Heart left ventricle (tissue), 16 donors: Measurements from ENCODE around the gene PKP1. TPM values are rescaled to one million over a fixed set of nuclear protein-coding genes. Genes with fewer than 3 reads are reported as not detected.

Experiments
- ATAC-seq, 4 donors: fragments of 200-7000 bp; cut with Tn5 transposase; one replicate each; pipeline ENCODE4 v1.9.1; 2020 to 2022; ENCODE audit warnings: moderate library complexity in 4 of 4, mild to moderate bottlenecking in 3 of 4, moderate number of reproducible peaks in 1 of 4
- DNase-seq, 5 donors: peaks; one replicate each; pipeline ENCODE4 v3.0.0-alpha.2; 2020
- H3K27ac ChIP-seq, 12 donors: fragments of 200-600 bp; sonication (generic) in 4 of 12; one replicate each; pipeline versions ENCODE4 v1.5.0 to v1.8.0; 2016 to 2022; ENCODE audit warnings: mild to moderate bottlenecking in 2 of 12
- H3K27me3 ChIP-seq, 9 donors: fragments of 200-600 bp; sonication (generic) in 2 of 9; one replicate each; pipeline versions ENCODE4 v1.5.1 to v1.8.0; 2016 to 2022; ENCODE audit warnings: mild to moderate bottlenecking in 3 of 9
- H3K36me3 ChIP-seq, 9 donors: fragments of 200-600 bp; sonication (generic) in 2 of 9; one replicate each; pipeline versions ENCODE4 v1.5.0 to v1.8.0; 2018 to 2022; ENCODE audit warnings: mild to moderate bottlenecking in 2 of 9
- H3K4me1 ChIP-seq, 12 donors: fragments of 200-600 bp; sonication (generic) in 4 of 12; one replicate each; pipeline versions ENCODE4 v1.5.0 to v1.8.0; 2016 to 2022; ENCODE audit warnings: mild to moderate bottlenecking in 3 of 12
- H3K4me3 ChIP-seq, 12 donors: fragments of 200-600 bp; sonication (generic) in 4 of 12; one replicate each; pipeline versions ENCODE4 v1.5.0 to v1.8.0; 2017 to 2022; ENCODE audit warnings: mild to moderate bottlenecking in 9 of 12, moderate library complexity in 4 of 12
- H3K9me3 ChIP-seq, 12 donors: fragments of 200-600 bp; sonication (generic) in 4 of 12; one replicate each; pipeline versions ENCODE4 v1.5.0 to v1.8.0; 2016 to 2022; ENCODE audit warnings: mild to moderate bottlenecking in 1 of 12
- POLR2A ChIP-seq, 2 donors: fragments of 450-650 bp; IDR thresholded peaks; one replicate each; pipeline ENCODE4 v1.6.1; 2017; ENCODE audit warnings: antibody characterized with exemption in 2 of 2, mild to moderate bottlenecking in 2 of 2, moderate library complexity in 2 of 2
- WGBS, 4 donors: extraction: QIAGEN DNeasy Blood & Tissue Kit in 2 of 4; methylation state at CpG; one replicate each; pipeline versions ENCODE4 v1.1.5 to v1.1.7; 2013 to 2018; 5-methylcytosine and 5-hydroxymethylcytosine counted together
- intact Hi-C, 10 donors: fragments of 100-400 bp; cut with DNase I; formaldehyde crosslinking; loops; one replicate each; pipeline versions ENCODE4 v1.11.1 to v1.14.2; 2022
- polyA plus RNA-seq, 2 donors: library from polyadenylated mRNA; stranded (reverse); fragments of 200-250 nt; gene quantifications; one replicate each; pipeline ENCODE4 v1.2.3, GENCODE V29; 2013
- total RNA-seq, 9 donors: library from RNA; depleted of rRNA in 2 of 9; stranded (reverse); fragments of >200 nt in 2 of 9; fragmentation: NEBNext Ultra II Directional in 3 of 9; extraction: Animal tissue kit (Norgen Biotek cat#: 25700) in 3 of 9; gene quantifications; one replicate each; pipeline versions ENCODE4 v1.1.0 to v1.2.4, GENCODE V29; 2016 to 2023
- TF ChIP-seq, protein P1 (sequence below), 12 donors: fragments of 200-600 bp; sonication (generic) in 4 of 12; IDR thresholded peaks; one replicate each; pipeline versions ENCODE4 v1.5.0 to v1.8.0; 2018 to 2022; ENCODE audit warnings: antibody characterized with exemption in 12 of 12, mild to moderate bottlenecking in 5 of 12
- donor health status: ischemic (EF 13 %, LVEDD 7.1; RV severe dilation, severe dysfunction).
- donor health status: healthy with polysubstance abuse.
- donor health status: DM: no; HTN: yes; CAD: no.
- donor health status: DM: no; HTN: no; CAD: no.
- donor health status: ischemic (EF 25% LVEDD 6.9; RV normal size, moderate dysfunction).
- donor health status: ischemic (EF 25% LVEDD 5.7; RV mildly dilated, moderate dysfunction).
- donor health status: healthy.
- donor health status: DM: yes; HTN: yes; CAD: no.
- donor health status: ischemic (EF 35%, LVEDD 5.7; RV mildly dilated, moderate dysfunction).
- donor health status: nonischemic (EF 11% LVEDD 7.7; RV severe dilation, severe dysfunction).
- donor health status: DM: yes; HTN: yes; CAD: no.
- donor health status: PGD.
- donor health status: ischemic (EF 29% LVEDD 5.4; RV normal size, mild dysfunction).
- donor health status: nonischemic (EF 23%, LVEDD 6.1; RV moderate dilation, normal function).

The PKP1 gene
- total and polyA plus RNA-seq, 11 donors, result 0.09 to 1.6 (median 0.32) TPM; not detected in 3

DNA sequence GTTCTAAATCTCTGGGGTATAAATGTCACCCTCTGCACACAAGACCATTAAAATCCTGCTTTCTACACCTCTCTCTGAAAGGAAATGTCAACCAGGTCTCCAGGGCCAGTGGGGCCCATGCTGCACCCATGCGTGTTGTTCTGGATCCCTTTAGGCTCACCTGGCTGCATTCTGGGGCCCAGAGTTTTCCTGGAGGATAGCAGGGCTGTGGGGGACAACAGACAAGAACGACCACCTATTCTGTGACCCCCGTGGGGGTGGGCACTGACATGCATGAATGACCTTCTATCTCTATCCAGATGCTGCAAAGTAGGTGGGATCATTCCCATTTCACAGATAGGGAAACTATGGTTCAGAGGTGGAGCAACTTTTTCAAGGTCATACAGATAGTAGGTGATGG, 52.6 kb downstream of the PKP1 start:
- WGBS, 4 donors, result 55 to 82% (median 76%) methylated on average over 3 of the region's 3 CpGs
- TF ChIP-seq POLR2A (IDR thresholded peaks at IDR 0.05), result no peak
- TF ChIP-seq, protein P1, sequence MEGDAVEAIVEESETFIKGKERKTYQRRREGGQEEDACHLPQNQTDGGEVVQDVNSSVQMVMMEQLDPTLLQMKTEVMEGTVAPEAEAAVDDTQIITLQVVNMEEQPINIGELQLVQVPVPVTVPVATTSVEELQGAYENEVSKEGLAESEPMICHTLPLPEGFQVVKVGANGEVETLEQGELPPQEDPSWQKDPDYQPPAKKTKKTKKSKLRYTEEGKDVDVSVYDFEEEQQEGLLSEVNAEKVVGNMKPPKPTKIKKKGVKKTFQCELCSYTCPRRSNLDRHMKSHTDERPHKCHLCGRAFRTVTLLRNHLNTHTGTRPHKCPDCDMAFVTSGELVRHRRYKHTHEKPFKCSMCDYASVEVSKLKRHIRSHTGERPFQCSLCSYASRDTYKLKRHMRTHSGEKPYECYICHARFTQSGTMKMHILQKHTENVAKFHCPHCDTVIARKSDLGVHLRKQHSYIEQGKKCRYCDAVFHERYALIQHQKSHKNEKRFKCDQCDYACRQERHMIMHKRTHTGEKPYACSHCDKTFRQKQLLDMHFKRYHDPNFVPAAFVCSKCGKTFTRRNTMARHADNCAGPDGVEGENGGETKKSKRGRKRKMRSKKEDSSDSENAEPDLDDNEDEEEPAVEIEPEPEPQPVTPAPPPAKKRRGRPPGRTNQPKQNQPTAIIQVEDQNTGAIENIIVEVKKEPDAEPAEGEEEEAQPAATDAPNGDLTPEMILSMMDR (IDR thresholded peaks at IDR 0.05), result no peak
- H3K9me3 ChIP-seq, result no peaks in the 10 kb centered on the region
- H3K27me3 ChIP-seq, result no peaks in the 10 kb centered on the region
- intact Hi-C loops, result no loop called here
- H3K4me3 ChIP-seq, result no peak overlapping the region
- ATAC-seq (no peak), DNase-seq (peak in 1 of 5 donors; percentile 19)
- no peak overlapping the region for H3K27ac ChIP-seq
- peaks cover 0 to 2% (median 0%) of the 10 kb centered on the region in 12 donors for H3K4me1 ChIP-seq
- H3K36me3 ChIP-seq, result no peaks in the 10 kb centered on the region

DNA sequence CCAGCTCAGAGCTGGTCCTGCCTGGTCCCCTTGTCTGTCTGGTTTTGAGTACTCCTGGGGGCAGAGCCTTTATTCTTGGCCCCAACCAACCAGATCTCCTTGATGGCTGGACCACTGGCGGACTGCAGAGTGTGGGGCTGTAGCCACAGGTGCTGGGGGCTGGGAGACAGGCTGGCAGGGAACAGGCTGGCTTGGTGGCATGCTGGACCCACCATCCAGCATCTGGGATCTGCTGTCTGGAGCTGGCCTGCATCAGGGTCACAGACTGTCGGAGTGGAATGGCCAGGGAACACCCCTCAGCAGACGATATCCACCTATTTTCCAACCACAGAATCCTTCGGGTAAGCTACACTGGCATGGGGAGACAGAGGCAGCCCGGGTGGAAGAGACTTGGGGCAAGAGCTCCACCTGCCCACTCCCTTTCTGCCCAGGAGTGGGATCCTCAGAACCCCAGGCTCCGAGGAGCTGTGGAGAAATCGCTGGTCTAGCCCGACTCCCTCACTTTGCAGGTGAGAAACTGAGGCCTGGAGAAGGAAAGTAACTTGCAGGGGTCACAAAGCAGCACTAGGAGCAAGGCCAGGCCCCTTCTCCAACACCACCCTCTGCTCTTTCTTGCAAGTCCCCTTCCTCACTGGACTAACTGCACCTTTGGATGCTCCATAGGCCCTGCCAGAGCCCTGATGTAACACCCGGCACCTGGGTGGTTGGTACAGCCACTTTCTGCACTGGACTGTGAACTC, 53.6 kb downstream of the PKP1 start:
- intact Hi-C loops, result no loop called here
- no peak for ATAC-seq

DNA sequence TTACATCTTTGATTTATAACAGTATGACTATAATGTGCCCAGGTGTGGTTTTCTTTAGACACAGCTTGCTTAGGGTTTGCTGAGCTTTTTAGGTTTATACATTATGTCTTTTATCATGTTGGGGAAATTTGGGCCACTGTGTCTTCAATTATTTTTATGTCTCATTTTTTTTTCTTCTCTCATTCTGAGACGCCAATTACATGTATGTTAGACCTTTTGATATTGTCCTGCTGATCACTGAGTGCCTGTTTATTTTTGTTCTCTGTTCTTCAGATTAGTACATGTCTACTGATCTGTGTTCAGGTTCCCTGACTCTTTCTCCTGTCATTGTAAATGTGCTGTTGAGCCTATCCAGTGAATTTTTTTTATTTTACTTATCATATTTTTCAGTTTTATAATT, 58.1 kb downstream of the PKP1 start:
- DNase-seq (no peak), ATAC-seq (no peak)
- 82 to 100% (median 94%) methylated on average over 1 of the region's 1 CpG for WGBS, 4 donors
- TF ChIP-seq, protein P1 (IDR thresholded peaks at IDR 0.05), result no peak
- TF ChIP-seq POLR2A (IDR thresholded peaks at IDR 0.05), result no peak
- intact Hi-C loops, result loop anchor here in 1 of 10 donors (5.0 kb wide), 1 partner anchor 84 kb away; no protein-coding TSS in a partner anchor
- Histone ChIP-seq H3K4me3 (no peak overlapping the region), H3K27me3 (no peaks in the 10 kb centered on the region), H3K27ac (no peak overlapping the region), H3K9me3 (peaks cover 0 to 11% (median 0%) of the 10 kb centered on the region in 12 donors), H3K4me1 (peaks cover 0 to 4% (median 0%) of the 10 kb centered on the region in 12 donors), H3K36me3 (no peaks in the 10 kb centered on the region)

More for the DNA sequence above, 53.6 kb downstream of the PKP1 start:
- H3K27ac ChIP-seq, result no peak overlapping the region
- H3K4me1 ChIP-seq, result no peaks in the 10 kb centered on the region
- DNase-seq, result peak in 2 of 5 donors; percentile 7 to 27
- no peaks in the 10 kb centered on the region for H3K27me3 ChIP-seq
- H3K9me3 ChIP-seq, result peaks cover 0 to 7% (median 0%) of the 10 kb centered on the region in 12 donors
- TF ChIP-seq, protein P1 (IDR thresholded peaks at IDR 0.05), result no peak
- TF ChIP-seq POLR2A (IDR thresholded peaks at IDR 0.05), result no peak
- H3K36me3 ChIP-seq, result no peaks in the 10 kb centered on the region
- 93 to 98% (median 96%) methylated on average over 8 to 9 of the region's 9 CpGs for WGBS, 4 donors
- no peak overlapping the region for H3K4me3 ChIP-seq

DNA sequence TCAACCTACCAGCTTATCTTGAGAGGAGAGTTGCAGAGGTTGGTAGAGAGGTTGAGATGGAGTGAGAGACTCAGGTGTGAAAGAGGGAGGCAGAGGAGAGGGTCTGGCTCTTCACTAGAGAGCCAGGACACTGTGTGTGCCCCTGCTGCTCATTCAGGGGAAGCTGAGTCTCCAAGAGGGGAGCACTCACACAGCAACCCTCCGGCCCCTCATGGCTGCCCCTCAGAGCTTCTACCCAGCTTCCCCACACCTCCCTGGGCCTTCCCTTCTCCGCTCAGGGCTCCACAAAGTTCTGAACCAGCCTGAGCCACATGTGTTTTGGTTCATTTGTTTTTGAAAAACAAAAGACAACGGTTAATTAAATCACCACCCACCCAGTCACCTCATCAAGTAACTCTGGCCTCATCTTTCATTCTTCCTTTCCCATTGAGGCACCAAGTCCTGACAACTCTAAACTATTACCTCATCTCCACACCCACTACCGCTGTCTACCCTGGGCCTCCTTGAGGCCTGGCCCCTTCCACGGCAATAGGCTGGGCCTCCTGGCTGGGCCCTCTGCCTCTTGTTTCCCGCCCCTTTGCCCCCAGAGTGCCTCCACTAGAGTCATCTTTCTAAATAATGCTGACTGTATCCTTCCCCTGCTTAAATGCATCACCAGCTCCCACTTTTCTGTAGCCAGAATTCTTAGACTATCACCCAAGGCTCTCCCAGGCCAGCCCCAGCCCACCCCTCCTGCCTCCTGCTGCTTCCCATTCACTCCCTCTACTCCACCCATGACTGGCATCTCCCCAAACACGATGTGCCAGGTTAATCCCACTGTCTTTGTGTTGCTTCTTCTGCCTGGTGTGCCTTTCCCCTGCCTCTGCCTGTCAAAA, 61.1 kb downstream of the PKP1 start:
- Histone ChIP-seq H3K36me3 (no peaks in the 10 kb centered on the region), H3K9me3 (peaks cover 0 to 11% (median 0%) of the 10 kb centered on the region in 12 donors), H3K27ac (no peak overlapping the region), H3K4me3 (no peak overlapping the region), H3K27me3 (no peaks in the 10 kb centered on the region), H3K4me1 (peaks cover 0 to 13% (median 0%) of the 10 kb centered on the region in 12 donors)
- peak in 2 of 5 donors; percentile 7 to 10 for DNase-seq
- WGBS, 4 donors, result 79 to 86% (median 84%) methylated on average over 7 of the region's 7 CpGs
- intact Hi-C loops, result loop anchor here in 7 of 10 donors (5.0 kb wide), 6 partner anchors 32 to 168 kb away; no protein-coding TSS in a partner anchor
- no peak for ATAC-seq
- TF ChIP-seq, protein P1 (IDR thresholded peaks at IDR 0.05), result no peak
- TF ChIP-seq POLR2A (IDR thresholded peaks at IDR 0.05), result no peak
